DND-41 (cell line): ENCODE measurements around the gene EXOG.

Source experiments
- CTCF ChIP-seq: IDR thresholded peaks from 2 replicates; pipeline ENCODE4 v1.5.1; 2012; ENCODE audit warnings: borderline replicate concordance, low read length, moderate library complexity, mild to moderate bottlenecking; ENCODE audit not compliant: poor library complexity, severe bottlenecking; ENCODE audit errors: extremely low read depth
- EZH2 ChIP-seq: IDR thresholded peaks from 3 replicates; pipeline ENCODE4 v1.6.1; 2012; ENCODE audit warnings: borderline replicate concordance, low read depth, mild to moderate bottlenecking, moderate library complexity, low read length, inconsistent platforms; ENCODE audit not compliant: severe bottlenecking

- no peak for TF ChIP-seq CTCF
- TF ChIP-seq EZH2, result no peak
Observed at GRCh38 chr3:38488949-38489348, 7.2 kb upstream of the EXOG start.
